NCI-H345 treated with DMSO at 0.1 percent for 48 hours (cell line): ENCODE results near the gene AMFR.

ENCODE experiments used
- DNase-seq: peaks from one replicate; lab custom pipeline; 2025; ENCODE audit not compliant: unreplicated experiment; lab: John Stamatoyannopoulos, UW

The AMFR gene

DNA sequence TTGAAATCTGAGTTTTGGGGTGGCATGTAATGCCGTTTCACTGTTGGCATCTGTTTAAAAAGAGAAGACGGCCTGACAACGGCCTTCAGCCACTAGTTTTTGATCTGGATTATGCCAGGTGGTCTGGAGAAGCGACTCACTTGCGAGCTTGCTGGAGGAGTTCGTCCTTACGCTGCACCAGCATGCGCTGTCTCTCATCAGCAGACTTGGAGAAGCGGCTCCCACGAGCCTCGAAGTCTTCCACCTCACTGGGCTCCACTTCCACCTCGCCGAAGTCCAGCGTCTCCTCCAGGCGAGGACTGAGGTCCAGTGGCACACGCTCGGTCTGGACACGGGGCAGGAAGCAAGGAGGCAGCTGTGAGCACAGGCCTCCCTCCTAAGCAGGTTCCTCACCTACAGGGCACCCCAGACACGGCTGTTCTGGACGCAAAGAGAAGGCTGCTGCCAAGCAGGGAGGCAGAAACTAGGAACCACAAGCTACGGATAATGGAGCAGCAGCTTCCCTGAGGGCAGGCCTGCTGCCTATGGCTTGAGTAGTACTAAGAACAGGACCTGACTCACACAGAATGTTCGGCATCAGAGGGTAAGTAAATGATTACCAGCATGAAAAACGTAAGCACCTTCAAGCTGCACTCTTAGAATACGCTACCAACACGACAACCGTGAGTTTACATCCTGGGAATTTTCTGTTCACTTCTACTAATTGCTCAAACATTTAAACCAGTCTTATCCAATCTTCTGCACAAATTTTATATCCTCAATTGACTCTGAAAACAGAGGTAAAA lies 61.4 kb downstream of the AMFR start:
- DNase-seq = no peak

DNA sequence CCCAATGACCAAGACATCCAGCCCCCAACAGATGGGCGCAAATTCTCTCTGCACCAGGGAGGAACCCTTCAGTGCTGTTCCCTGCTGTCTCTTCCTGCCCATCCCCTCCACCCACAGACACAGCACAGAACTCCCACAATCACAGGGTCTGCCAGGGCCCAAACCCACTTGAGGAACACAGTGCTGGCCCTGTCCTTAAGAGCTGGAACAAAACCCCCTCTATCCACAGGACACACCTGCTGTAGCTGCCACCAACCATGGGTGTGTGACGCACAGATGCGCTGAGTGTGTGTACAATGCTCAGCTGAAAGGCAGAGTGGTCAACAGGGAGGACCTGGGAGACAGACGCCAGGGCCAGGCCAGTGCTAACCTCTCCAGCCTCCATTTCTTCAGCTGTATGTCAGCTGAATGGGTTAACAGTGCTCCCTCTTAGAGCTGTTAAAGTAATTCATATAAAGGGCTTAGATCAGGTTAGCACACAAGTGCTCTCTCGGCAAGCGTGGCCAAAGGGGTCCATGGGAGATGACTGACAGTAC lies 62.1 kb downstream of the AMFR start:
- no peak for DNase-seq

DNA sequence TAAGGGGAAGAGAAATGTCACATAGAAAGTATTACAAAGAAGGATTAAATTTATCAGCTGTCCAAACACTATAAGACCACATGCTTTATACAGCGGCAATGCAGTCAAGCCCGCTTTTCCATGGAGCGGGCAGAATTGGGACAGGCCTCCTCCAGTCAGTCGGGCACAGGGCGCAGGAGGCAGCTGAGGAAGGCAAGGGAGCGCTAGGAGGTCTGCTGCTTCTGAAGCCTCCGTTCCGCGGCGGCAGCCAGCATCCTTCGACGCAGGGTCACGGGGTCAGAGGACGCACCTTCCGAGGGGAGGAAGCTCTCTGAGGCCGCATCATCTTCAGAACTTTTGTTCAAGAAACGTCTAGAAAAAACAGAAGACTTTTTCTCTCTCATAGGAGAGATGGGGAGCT lies 62.6 kb downstream of the AMFR start:
- DNase-seq = no peak

DNA sequence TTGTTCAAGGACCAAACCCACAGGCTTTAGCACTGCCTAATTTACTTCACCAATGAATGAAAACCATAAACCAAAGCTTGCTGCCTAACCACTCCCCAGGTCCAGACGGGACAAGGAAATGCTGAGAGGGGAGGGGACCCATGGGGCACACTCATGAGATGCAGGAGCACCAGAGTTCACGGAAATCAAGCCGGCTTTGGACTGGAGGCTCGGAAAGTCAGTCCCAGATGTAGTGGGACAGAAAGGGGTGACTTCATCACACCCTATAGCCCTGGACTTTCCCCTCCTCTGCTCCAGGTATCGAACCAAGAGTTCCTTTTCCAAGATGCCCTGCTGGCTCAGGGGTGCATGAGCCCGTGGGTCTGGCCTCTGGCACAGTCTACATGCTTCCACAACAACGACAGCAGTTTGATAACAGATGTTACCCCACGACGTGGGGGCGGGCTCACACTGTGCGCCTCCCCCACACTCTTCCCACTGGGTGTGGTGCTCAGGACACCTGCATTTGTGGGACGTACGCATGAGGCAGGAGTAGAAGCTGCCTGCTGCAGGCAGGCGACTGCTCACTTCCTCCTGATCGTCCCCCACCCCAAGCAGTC lies 63.2 kb downstream of the AMFR start:
- DNase-seq = no peak

DNA sequence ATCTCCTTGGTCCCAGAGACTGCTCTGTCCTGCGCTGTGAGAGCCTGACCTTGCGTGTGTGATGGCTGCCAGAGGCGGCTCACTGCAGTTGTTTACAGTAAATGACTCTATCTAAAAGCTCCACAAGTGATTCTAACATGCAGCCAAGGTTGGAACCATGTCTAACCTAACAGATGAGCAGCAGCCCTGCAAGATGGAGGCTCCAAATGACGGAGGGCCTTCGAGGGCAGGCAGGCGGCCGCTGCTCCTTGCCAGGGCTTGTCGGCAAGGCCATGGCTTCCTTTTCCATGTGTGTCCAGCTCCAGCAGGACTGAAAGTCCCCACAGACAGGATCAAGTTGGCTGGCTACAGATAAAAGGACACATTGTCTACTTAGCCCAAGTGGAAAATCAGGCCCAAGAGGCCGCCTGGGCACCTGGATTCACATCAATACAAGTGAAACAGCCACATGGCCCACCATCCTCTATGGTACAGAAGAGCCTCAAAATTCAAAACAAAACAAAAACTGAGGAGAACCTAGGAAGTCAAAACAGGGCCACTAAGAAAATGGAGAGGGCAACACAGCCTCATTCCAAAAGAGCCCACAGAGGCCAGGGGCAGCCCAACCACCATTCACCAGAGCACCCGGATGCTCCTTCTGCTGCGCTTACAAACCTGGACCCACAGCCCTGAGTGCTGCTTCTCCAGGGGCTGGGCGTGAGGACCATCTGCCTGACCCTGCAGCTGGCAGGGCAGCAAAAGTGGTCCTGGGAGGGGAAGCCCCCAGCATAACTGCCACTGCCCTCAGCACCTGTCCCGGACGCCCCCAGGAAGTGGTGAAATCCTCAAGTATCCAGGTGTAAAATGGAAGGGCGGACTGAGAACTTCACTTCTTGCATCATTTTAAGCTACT lies 65.0 kb downstream of the AMFR start:
- DNase-seq = no peak

- DNase-seq = no peak
These were observed 67.5 kb downstream of the AMFR start for GRCh38 chr16:56357765-56358322.

DNA sequence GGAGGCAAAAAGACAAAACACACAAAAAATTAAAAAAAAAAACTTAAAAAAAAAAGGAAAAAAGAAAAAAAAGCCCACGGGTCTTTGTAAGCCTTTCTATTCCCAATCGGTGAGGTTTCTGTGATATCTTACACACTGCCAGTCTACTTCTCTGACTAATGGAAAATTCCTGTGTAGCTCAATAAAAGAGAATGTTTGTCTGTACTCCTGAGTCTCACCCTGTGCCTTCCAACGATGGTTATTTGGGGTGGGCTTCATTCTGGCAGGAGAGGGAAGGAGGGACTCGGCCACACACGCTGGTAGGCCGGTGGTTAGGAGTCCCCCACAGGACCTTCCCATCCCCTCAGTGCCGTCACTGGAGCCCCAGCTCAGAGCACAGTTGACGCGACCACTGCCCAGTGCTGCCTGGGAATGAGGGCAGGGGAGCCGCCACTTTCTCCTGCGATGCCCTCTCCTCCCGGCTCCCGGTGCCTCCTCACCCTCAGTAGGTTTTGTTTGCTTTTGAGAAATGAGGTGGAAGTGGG lies 68.0 kb downstream of the AMFR start:
- no peak for DNase-seq

- no peak for DNase-seq
These were observed 68.8 kb downstream of the AMFR start for GRCh38 chr16:56356276-56357240.

DNA sequence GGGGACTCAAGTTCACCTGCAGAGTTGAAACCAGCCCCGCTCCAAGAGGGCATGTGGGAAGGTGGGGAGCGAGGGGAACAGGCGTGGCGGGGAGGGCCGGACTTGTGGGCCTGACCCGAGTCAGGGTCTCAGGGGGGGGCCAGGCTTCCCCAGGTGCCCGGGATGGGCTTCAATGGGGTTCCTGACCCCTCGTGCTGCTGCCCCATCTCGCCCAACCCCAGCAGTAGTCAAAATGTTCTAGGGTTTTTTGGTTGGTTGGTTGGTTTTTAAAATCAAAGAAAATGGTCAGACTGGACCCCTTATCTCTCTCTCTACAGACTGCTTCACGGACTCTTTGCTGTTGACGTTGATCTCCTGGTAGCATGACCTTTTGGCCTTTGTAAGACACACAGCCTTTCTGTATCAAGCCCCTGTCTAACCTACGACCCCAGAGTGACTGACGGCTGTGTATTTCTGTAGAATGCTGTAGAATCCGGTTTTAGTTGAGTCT lies 69.5 kb downstream of the AMFR start:
- no peak for DNase-seq

DNA sequence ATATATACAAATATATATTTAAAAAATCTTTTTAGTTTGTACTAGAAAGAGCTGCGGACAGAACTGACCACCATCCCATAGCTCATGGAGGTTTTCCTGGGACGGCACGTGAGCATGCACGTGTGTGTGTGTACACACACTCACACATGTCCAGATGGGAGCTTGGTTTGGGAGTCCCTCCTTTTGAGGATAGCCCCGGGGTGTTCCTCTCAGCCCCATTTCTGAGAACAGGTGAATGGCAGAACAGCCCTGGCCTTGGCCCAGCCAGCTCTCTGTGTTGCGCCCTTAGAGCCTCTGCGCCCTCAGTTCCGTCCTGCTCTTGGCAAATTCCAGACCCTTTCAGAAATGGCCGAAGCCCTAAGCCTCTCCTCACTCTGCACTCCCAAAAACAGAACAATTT lies 70.1 kb downstream of the AMFR start:
- no peak for DNase-seq

GRCh38 chr16:56354746-56355145 lies 70.6 kb downstream of the AMFR start:
- no peak for DNase-seq

GRCh38 chr16:56354016-56354415 lies 71.3 kb downstream of the AMFR start:
- no peak for DNase-seq

GRCh38 chr16:56353054-56353921 lies 72.1 kb downstream of the AMFR start:
- DNase-seq = no peak

- no peak for DNase-seq
These were observed 72.8 kb downstream of the AMFR start for GRCh38 chr16:56352351-56353053.

- DNase-seq = no peak
These were observed 73.9 kb downstream of the AMFR start for GRCh38 chr16:56351481-56351880.

GRCh38 chr16:56350491-56351405 lies 74.6 kb downstream of the AMFR start:
- DNase-seq = no peak

DNA sequence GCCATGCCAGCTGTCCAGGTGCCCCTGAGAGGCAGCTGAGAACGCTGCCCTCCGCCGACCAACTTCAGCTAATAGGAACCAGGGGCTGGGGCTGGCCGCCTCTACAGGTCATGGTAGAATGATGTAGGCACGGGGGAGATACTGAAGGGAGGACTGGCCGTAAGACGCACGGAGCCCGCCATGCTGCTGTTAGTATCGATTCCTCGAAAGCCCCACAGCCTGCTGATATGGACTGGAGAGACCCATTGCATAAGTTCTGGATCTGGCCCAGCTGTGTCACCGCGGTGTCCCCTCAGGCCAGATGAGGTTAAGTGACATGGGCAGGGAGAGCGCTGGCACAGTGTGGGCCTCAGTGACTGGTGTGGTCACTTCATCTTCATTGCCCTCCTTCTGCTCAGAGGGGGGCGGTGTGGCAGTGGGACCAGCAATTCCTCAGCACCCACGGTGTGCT lies 75.6 kb downstream of the AMFR start:
- DNase-seq = no peak
